GM18868 (cell line): Measurements from ENCODE around the gene IL1RAPL1.
A peak's percentile ranks its signal among the peaks of the same experiment; 100 is the strongest.

ENCODE experiments used
- ATAC-seq: cut with Tn5 transposase; IDR thresholded peaks from one replicate; pipeline ENCODE4 v1.9.1; 2021; ENCODE audit warnings: mild to moderate bottlenecking, moderate library complexity; ENCODE audit not compliant: unreplicated experiment

IL1RAPL1 gene

GRCh38 chrX:29487714-29488113, 900.5 kb downstream of the IL1RAPL1 start:
- ATAC-seq = no peak

GRCh38 chrX:29488919-29489318, 901.7 kb downstream of the IL1RAPL1 start:
- peak; percentile 52 for ATAC-seq

GRCh38 chrX:29490606-29491005, 903.4 kb downstream of the IL1RAPL1 start:
- no peak for ATAC-seq

GRCh38 chrX:29491659-29492058, 904.4 kb downstream of the IL1RAPL1 start:
- no peak for ATAC-seq

- no peak for ATAC-seq
Measured at GRCh38 chrX:29496636-29497180, 909.5 kb downstream of the IL1RAPL1 start.

GRCh38 chrX:29506729-29507128, 919.5 kb downstream of the IL1RAPL1 start:
- ATAC-seq = no peak

- no peak for ATAC-seq
Measured at GRCh38 chrX:29518100-29518499, 930.9 kb downstream of the IL1RAPL1 start.

- ATAC-seq = peak; percentile 79
Measured at GRCh38 chrX:29528281-29528680, 941.0 kb downstream of the IL1RAPL1 start.

GRCh38 chrX:29530501-29530900, 943.3 kb downstream of the IL1RAPL1 start:
- no peak for ATAC-seq

- ATAC-seq = peak; percentile 71
Measured at GRCh38 chrX:29531336-29531735, 944.1 kb downstream of the IL1RAPL1 start.

GRCh38 chrX:29535212-29536162, 948.2 kb downstream of the IL1RAPL1 start:
- no peak for ATAC-seq

- ATAC-seq = no peak
Measured at GRCh38 chrX:29541038-29541437, 953.8 kb downstream of the IL1RAPL1 start.

GRCh38 chrX:29542152-29542551, 954.9 kb downstream of the IL1RAPL1 start:
- peak; percentile 81 for ATAC-seq

GRCh38 chrX:29545878-29546277, 958.6 kb downstream of the IL1RAPL1 start:
- ATAC-seq = no peak

GRCh38 chrX:29547877-29548276, 960.6 kb downstream of the IL1RAPL1 start:
- ATAC-seq = no peak

GRCh38 chrX:29553542-29553941, 966.3 kb downstream of the IL1RAPL1 start:
- no peak for ATAC-seq

- ATAC-seq = peak; percentile 97
Measured at GRCh38 chrX:29555465-29556091, 968.3 kb downstream of the IL1RAPL1 start.

GRCh38 chrX:29560065-29560464, 972.8 kb downstream of the IL1RAPL1 start:
- no peak for ATAC-seq

- ATAC-seq = no peak
Measured at GRCh38 chrX:29561417-29561816, 974.2 kb downstream of the IL1RAPL1 start.

- ATAC-seq = no peak
Measured at GRCh38 chrX:29580560-29580959, 993.3 kb downstream of the IL1RAPL1 start.

- no peak for ATAC-seq
Measured at GRCh38 chrX:29581223-29581622, 994.0 kb downstream of the IL1RAPL1 start.

GRCh38 chrX:29587107-29587506, 999.9 kb downstream of the IL1RAPL1 start:
- ATAC-seq = no peak
